Tibial artery (tissue), 4 donors: ENCODE results near the gene AP5S1.

Experiments used
- DNase-seq, 2 donors: peaks; one replicate each; pipeline ENCODE4 v3.0.0-alpha.2; 2019
- H3K27ac ChIP-seq, 2 donors: fragments of 200-600 bp; sonication (generic) in 1 of 2; 1 replicate in 1 of 2; 2 replicates in 1 of 2; pipeline ENCODE4 v1.5.1; 2018 to 2019; ENCODE audit warnings: mild to moderate bottlenecking in 1 of 2
- H3K27me3 ChIP-seq, 2 donors: fragments of 200-600 bp; sonication (generic) in 1 of 2; one replicate each; pipeline versions ENCODE4 v1.5.1 to v1.6.0; 2016 to 2019
- H3K36me3 ChIP-seq, 3 donors: fragments of 200-600 bp; sonication (generic) in 2 of 3; one replicate each; pipeline ENCODE4 v1.5.1; 2016 to 2019; ENCODE audit warnings: mild to moderate bottlenecking in 2 of 3
- H3K4me1 ChIP-seq, 4 donors: fragments of 200-600 bp; sonication (generic) in 2 of 4; 1 replicate in 3 of 4; 2 replicates in 1 of 4; pipeline ENCODE4 v1.5.1; 2016 to 2019
- H3K4me3 ChIP-seq, 2 donors: fragments of 200-600 bp; sonication (generic) in 1 of 2; 1 replicate in 1 of 2; 2 replicates in 1 of 2; pipeline ENCODE4 v1.5.1; 2018 to 2019; ENCODE audit warnings: mild to moderate bottlenecking in 2 of 2
- H3K9me3 ChIP-seq, 3 donors: fragments of 200-600 bp; sonication (generic) in 1 of 3; one replicate each; pipeline ENCODE4 v1.5.1; 2016 to 2019
- CTCF ChIP-seq, 2 experiments: fragments of 200-600 bp in 1 of 2; fragments of 450-650 bp in 1 of 2; IDR thresholded peaks; one replicate each; pipeline ENCODE4 v1.5.1; 2017 to 2019; ENCODE audit warnings: antibody characterized with exemption in 2 of 2, mild to moderate bottlenecking in 1 of 2, moderate library complexity in 1 of 2
- intact Hi-C: fragments of 100-400 bp; cut with DNase I; formaldehyde crosslinking; loops from one replicate; pipeline ENCODE4 v1.15.0; 2023; ENCODE audit warnings: low total_unique reads

Gene AP5S1, protein sequence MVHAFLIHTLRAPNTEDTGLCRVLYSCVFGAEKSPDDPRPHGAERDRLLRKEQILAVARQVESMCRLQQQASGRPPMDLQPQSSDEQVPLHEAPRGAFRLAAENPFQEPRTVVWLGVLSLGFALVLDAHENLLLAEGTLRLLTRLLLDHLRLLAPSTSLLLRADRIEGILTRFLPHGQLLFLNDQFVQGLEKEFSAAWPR

GRCh38 chr20:3820048-3820900 is at the start of gene AP5S1:
AP5S1 (plus strand) TSS chr20:3820547; CDS start chr20:3822118, 1,571 bp downstream.
- peak; percentile 98 for DNase-seq
- Histone ChIP-seq H3K27me3 (no peaks in the 10 kb centered on the region), H3K27ac (peak within 1 kb of the TSS; percentile 94 to 95), H3K4me3 (peak within 1 kb of the TSS; percentile 60 to 76), H3K36me3 (peaks cover 18 to 33% (median 27%) of the 10 kb centered on the region in 3 donors), H3K4me1 (peaks cover 0 to 17% (median 13%) of the 10 kb centered on the region in 4 donors), H3K9me3 (no peaks in the 10 kb centered on the region)
- peak; percentile 99 to 100 for TF ChIP-seq CTCF (IDR thresholded peaks at IDR 0.05)
- intact Hi-C loops, result loop anchor here (2.0 to 5.0 kb wide), 2 partner anchors 33 to 37 kb away; partner anchors contain the start of gene CENPB

DNA sequence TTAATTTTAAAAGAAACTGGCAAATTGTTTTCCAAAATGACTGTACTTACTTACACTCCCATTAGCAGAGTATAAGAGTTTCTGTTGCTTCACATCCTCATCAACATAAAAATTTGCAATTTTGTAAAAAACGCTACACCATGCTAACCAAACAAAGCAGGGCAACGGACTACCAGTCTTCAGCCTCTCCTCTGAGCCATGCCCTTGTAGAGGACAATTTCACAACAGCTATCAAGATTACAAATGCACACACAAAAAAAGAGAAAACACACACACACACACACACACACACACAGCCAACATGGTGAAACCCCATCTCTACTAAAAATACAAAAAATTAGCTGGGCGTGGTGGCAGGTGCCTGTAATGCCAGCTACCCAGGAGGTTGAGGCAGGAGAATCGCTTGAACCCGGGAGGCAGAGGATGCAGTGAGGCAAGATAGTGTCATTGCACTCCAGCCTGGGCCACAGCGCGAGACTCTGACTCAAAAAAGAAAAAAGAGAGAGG is 48.7 kb upstream of the AP5S1 start:
- Histone ChIP-seq H3K9me3 (no peaks in the 10 kb centered on the region), H3K36me3 (no peaks in the 10 kb centered on the region), H3K4me1 (peaks cover 0 to 21% (median 15%) of the 10 kb centered on the region in 4 donors), H3K4me3 (no peak overlapping the region), H3K27ac (no peak overlapping the region), H3K27me3 (no peaks in the 10 kb centered on the region)
- no peak for TF ChIP-seq CTCF (IDR thresholded peaks at IDR 0.05)
- intact Hi-C loops, result no loop called here
- no peak for DNase-seq

DNA sequence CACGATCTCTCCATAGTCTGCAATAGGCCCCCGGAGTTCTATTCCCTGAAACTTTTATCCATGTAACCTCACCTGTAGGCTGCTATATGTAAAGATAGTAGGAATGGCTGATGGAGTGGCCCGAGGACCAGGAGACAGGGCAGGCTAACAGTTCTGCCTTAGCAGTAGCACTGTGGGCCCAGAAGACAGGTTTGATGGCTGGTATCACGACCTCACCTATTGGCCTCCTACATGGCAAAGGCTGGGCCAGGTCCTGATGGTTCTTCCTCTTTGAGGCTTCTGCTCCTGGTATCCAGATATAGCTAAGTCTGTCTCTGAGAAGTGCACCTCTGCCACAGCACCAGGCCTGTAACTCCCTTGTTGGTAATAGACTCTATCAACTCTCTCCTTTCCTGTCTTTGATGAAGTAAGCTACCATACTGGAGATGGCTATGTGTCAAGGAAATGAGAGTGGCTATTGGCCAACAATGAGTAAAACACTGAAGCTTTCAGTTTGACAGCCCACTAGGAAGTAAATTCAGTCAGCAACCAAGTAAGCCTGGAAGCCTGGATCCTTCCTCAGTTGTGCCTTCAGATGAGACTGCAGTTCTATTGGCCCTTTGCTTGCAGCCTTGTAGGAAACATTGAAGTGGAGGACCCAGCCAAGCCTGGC is 44.8 kb upstream of the AP5S1 start:
- Histone ChIP-seq H3K27me3 (no peaks in the 10 kb centered on the region), H3K4me1 (peaks cover 0 to 20% (median 16%) of the 10 kb centered on the region in 4 donors), H3K9me3 (no peaks in the 10 kb centered on the region), H3K27ac (no peak overlapping the region), H3K4me3 (no peak overlapping the region), H3K36me3 (no peaks in the 10 kb centered on the region)
- no peak for TF ChIP-seq CTCF (IDR thresholded peaks at IDR 0.05)
- intact Hi-C loops, result loop anchor here (5.0 kb wide), 1 partner anchor 98 kb away; no protein-coding TSS in a partner anchor
- no peak for DNase-seq

GRCh38 chr20:3777381-3777715 is 43.0 kb upstream of the AP5S1 start:
- no peaks in the 10 kb centered on the region for H3K9me3 ChIP-seq
- intact Hi-C loops, result loop anchor here (5.0 kb wide), 1 partner anchor 100 kb away; no protein-coding TSS in a partner anchor
- DNase-seq, result no peak
- peak overlapping the region; percentile 49 to 59 for H3K4me3 ChIP-seq
- H3K27me3 ChIP-seq, result no peaks in the 10 kb centered on the region
- peak overlapping the region; percentile 32 to 56 for H3K27ac ChIP-seq
- H3K4me1 ChIP-seq, result peaks cover 6 to 33% (median 21%) of the 10 kb centered on the region in 4 donors
- H3K36me3 ChIP-seq, result no peaks in the 10 kb centered on the region
- no peak for TF ChIP-seq CTCF (IDR thresholded peaks at IDR 0.05)
